Measurements from ENCODE around the gene ETDA. TPM values are rescaled to one million over a fixed set of nuclear protein-coding genes. Genes with fewer than 3 reads are reported as not detected.

ETDA gene
- total RNA-seq, 4 donors from 2014 or later, result not detected

DNA sequence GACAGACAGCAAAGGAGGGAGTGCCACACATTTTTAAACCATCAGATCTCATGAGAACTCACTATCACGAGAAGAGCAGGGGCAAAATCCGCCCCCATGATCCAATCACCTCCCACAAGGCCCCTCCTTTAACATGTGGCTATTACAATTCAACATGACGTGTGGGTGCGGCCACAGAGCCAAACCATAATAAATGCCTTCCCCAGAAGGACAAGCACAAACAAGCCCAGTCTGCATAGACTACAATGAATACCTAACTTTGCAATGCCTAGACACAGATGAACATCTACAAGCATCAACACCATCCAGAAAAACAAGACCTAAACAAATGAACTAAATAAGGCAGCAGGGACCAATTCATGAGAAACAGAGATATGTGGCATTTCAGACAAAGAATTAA, 12.3 kb downstream of the ETDA start:
- Histone ChIP-seq H3K36me3 (no peaks in the 10 kb centered on the region), H3K27ac (no peak overlapping the region)
- TF ChIP-seq, protein P1, sequence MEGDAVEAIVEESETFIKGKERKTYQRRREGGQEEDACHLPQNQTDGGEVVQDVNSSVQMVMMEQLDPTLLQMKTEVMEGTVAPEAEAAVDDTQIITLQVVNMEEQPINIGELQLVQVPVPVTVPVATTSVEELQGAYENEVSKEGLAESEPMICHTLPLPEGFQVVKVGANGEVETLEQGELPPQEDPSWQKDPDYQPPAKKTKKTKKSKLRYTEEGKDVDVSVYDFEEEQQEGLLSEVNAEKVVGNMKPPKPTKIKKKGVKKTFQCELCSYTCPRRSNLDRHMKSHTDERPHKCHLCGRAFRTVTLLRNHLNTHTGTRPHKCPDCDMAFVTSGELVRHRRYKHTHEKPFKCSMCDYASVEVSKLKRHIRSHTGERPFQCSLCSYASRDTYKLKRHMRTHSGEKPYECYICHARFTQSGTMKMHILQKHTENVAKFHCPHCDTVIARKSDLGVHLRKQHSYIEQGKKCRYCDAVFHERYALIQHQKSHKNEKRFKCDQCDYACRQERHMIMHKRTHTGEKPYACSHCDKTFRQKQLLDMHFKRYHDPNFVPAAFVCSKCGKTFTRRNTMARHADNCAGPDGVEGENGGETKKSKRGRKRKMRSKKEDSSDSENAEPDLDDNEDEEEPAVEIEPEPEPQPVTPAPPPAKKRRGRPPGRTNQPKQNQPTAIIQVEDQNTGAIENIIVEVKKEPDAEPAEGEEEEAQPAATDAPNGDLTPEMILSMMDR (IDR thresholded peaks at IDR 0.05), result no peak
- TF ChIP-seq POLR2A (IDR thresholded peaks at IDR 0.05), result no peak

DNA sequence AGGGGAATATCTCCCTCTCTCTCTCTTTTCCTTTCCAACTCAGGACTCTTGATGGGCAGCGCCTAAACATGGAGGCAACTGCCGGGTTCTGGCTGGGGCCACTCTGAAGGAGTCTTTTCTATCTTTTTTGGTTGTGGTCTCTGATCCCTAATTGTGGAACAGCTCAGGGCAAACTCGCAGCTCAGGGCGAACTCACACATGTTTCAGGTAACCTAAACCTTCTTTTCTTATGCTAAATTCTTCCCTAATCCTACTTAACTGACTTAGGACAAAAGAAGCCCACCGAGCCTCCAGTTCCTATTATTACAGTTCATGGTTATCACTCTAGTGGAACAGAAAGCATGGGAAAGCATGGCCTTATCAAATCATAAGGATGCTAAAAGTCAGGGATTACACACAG, 21.3 kb downstream of the ETDA start:
- H3K36me3 ChIP-seq, result no peaks in the 10 kb centered on the region
- no peaks in the 10 kb centered on the region for H3K4me1 ChIP-seq
- H3K9me3 ChIP-seq, result no peaks in the 10 kb centered on the region
- H3K27me3 ChIP-seq, result no peaks in the 10 kb centered on the region
- no peak for DNase-seq
- TF ChIP-seq, protein P1 (IDR thresholded peaks at IDR 0.05), result no peak
- TF ChIP-seq POLR2A (IDR thresholded peaks at IDR 0.05), result no peak
- no peak overlapping the region for H3K27ac ChIP-seq
- no peak overlapping the region for H3K4me3 ChIP-seq

More for the DNA sequence above, 12.3 kb downstream of the ETDA start:
- no peaks in the 10 kb centered on the region for H3K4me1 ChIP-seq
- no peak overlapping the region for H3K4me3 ChIP-seq
- no peak for DNase-seq
- no peaks in the 10 kb centered on the region for H3K9me3 ChIP-seq
- no peaks in the 10 kb centered on the region for H3K27me3 ChIP-seq

DNA sequence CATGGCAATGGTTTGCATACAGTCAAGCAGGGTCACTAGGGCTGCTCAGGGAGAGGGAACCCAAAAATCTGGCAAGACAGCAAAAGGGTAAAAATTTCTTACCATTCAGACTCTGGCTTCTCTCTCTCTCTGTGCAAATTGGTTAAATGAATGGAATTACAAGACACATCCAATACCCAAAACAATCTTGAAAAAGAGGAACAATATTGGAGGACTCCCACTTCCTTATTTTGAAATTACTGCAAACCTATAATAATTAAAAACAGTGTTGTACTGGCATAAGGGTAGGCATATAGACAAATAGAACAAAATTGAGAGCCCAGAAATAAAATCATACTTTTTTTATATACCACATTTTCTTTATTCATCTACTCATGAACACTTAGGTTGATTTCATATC, 24.1 kb downstream of the ETDA start:
- TF ChIP-seq, protein P1 (IDR thresholded peaks at IDR 0.05), result no peak
- no peak for TF ChIP-seq POLR2A (IDR thresholded peaks at IDR 0.05)
- Histone ChIP-seq H3K9me3 (no peaks in the 10 kb centered on the region), H3K36me3 (no peaks in the 10 kb centered on the region)

DNA sequence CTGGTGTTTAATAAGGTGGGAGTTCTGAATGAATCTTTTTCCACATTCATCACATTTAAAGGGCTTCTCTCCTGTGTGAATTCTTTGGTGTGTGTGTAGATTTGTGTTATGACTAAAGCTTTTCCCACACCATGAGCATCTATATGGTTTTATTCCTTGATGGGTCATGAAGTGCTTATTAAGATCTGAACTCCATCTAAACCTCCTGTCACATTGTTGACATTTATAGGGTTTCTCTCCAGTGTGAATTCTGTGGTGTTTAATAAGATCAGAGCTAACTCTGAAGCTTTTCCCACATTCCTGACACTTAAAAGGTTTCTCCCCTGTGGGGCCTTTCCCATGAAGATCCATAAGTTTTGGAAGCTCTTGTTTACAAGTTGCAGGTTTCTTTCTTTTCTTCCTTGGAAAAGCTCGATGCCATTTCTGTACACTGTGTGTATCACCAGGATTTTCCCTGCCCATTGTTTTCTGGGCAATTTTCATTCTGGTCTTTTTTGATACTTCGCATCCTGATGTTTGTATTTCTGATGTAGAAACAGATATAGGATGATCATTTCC, 35.5 kb downstream of the ETDA start:
- Histone ChIP-seq H3K36me3 (peaks cover 0 to 4% (median 0%) of the 10 kb centered on the region in 3 donors), H3K9me3 (peaks cover 0 to 25% (median 16%) of the 10 kb centered on the region in 4 donors), H3K4me3 (no peak overlapping the region), H3K27me3 (no peaks in the 10 kb centered on the region), H3K4me1 (no peaks in the 10 kb centered on the region), H3K27ac (no peak overlapping the region)
- TF ChIP-seq, protein P1 (IDR thresholded peaks at IDR 0.05), result no peak
- no peak for TF ChIP-seq POLR2A (IDR thresholded peaks at IDR 0.05)
- no peak for DNase-seq

More for the DNA sequence above, 24.1 kb downstream of the ETDA start:
- H3K4me3 ChIP-seq, result no peak overlapping the region
- no peak for DNase-seq
- no peaks in the 10 kb centered on the region for H3K27me3 ChIP-seq
- H3K27ac ChIP-seq, result no peak overlapping the region
- no peaks in the 10 kb centered on the region for H3K4me1 ChIP-seq

DNA sequence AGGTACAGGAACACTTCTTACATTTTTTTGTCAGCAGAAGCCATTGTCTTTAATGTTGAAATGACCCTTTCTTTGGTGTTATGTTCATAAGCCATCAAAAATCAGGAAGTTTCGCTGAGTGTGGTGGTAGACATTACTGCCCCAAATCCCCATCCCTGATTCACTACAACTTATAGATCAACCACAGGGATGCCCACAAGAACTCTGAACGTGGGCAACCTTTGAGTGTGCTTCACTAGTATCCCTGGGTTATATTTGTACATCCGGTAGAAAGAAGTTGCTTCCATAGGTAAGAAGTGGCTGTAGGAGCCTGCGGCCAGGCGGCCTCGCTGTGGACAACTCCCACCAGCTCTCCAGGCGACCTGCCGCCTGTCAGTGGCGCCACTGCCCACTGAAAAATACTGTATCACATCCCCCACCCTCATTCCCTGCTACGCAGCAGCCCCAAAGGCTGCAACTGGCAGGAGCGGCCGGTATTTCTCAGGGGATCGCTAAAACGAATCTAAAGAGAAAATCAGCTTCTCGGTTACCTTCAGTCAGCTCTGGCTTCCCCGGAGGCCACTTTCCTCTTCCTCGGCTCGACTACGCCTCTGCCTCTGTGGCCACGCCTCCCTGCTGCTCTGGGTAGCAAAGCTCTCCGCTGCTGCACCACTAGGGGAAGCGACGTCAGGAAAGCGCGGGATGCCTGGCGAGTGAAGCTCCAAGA, 43.5 kb downstream of the ETDA start:
- H3K27me3 ChIP-seq, result no peaks in the 10 kb centered on the region
- peak; percentile 45 to 66 (median 56) for DNase-seq
- no peaks in the 10 kb centered on the region for H3K4me1 ChIP-seq
- peak overlapping the region; percentile 14 to 41 (median 26) for H3K4me3 ChIP-seq
- H3K27ac ChIP-seq, result peak overlapping the region in 1 of 4 donors; percentile 39
- TF ChIP-seq POLR2A (IDR thresholded peaks at IDR 0.05), result no peak
- TF ChIP-seq, protein P1 (IDR thresholded peaks at IDR 0.05), result no peak
- peaks cover 0 to 9% (median 0%) of the 10 kb centered on the region in 3 donors for H3K36me3 ChIP-seq
- H3K9me3 ChIP-seq, result no peaks in the 10 kb centered on the region
